ENCODE results near the gene DLEC1. TPM values are rescaled to one million over a fixed set of nuclear protein-coding genes. Genes with fewer than 3 reads are reported as not detected.

DLEC1 gene
- total and polyA plus RNA-seq, 2 of the 4 experiments (the other 2 are of a cell fraction), result 0.03 TPM; not detected in 1

DNA sequence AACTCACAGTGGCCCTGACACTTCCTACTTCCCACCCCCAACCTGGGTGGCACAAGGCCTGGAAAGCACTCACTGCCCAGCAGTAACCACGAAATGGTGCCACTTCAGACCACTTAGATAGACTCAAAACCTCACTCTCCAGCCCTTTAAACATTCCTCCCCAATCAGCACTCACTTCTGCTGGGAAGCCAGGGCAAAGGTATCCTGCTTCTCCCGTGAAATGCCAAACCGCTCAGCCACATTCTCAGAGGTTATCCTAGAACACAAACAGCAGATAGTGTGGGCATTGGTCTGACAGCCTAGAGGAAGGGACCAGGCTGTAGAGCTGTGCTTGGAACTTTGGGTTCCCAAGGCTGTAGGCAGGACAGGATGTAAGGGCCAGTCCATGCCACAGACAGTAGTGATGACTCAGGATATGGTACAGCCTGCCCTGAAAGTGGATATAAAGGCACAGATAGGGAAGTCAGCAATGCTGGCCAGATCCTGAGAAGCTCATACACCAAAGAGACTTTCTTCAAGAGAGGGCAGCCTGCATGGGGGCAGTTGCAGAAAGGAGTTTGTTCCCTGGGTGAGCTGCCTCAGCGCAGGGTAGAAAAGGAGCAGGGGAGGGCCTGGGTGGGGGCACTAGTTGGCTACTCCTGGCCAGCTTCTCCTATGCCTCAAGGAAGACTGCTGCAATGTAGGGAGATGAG lies 88.7 kb downstream of the DLEC1 start:
- BruUV-seq (replicated peaks), result no TSS peak
- Histone ChIP-seq H3K27ac (ENCODE audit: insufficient read depth, low read length) (no peak overlapping the region), H3K36me3 (ENCODE audit: control insufficient read depth, insufficient read depth, low read length) (peaks cover 71% of the 10 kb centered on the region), H4K5ac (ENCODE audit: low read depth, low read length) (no peak overlapping the region), H2BK15ac (ENCODE audit: low read depth, low read length) (no peak overlapping the region), H2AK9ac (replicated peaks; ENCODE audit: low read depth, low read length, poor library complexity) (no peak overlapping the region), H3K9me3 (ENCODE audit: control insufficient read depth, insufficient read depth, low read length) (no peaks in the 10 kb centered on the region), H3K9ac (ENCODE audit: low read depth, low read length) (no peak overlapping the region), H3K4ac (ENCODE audit: low read depth, low read length) (no peak overlapping the region), H4K20me1 (ENCODE audit: insufficient read depth, low read length) (0 out of 2 replicates have a peak, but pooled peaks cover 2% of the 10 kb centered on the region), H2BK120ac (ENCODE audit: low read depth, low read length) (no peak overlapping the region), H4K91ac (ENCODE audit: insufficient read depth, low read depth, low read length) (no peak overlapping the region), H3K4me1 (ENCODE audit: control insufficient read depth, insufficient read depth, low read length) (no peaks in the 10 kb centered on the region), H3K14ac (replicated peaks; ENCODE audit: low read depth, low read length) (no peak overlapping the region), H3K79me1 (ENCODE audit: low read depth in 1 of 2, low read length in 2 of 2) (peaks cover 3 to 18% of the 10 kb centered on the region in 2 experiments; a peak in 3 of 4 replicates), H2BK5ac (ENCODE audit: low read depth, low read length, poor library complexity, severe bottlenecking) (no peak overlapping the region), H3K56ac (ENCODE audit: extremely low read depth, insufficient read depth, low read length) (no peak overlapping the region), H3K4me2 (ENCODE audit: low read depth, low read length) (no peak overlapping the region), H3K27me3 (ENCODE audit: control insufficient read depth, insufficient read depth, low read length) (no peaks in the 10 kb centered on the region), H4K8ac (ENCODE audit: low read depth in 2 of 2, low read length in 2 of 2) (no peak overlapping the region), H2BK20ac (ENCODE audit: low read depth, low read length) (no peak overlapping the region), H3K23ac (ENCODE audit: low read depth, low read length) (no peak overlapping the region), H3K18ac (ENCODE audit: low read depth, low read length) (no peak overlapping the region), H2AK5ac (ENCODE audit: low read depth, low read length) (no peak overlapping the region), H2AFZ (replicated peaks; ENCODE audit: low read length, poor library complexity) (no peak overlapping the region), H3K4me3 (ENCODE audit: insufficient read depth, low read depth, low read length) (no peak overlapping the region), H3K9me1 (ENCODE audit: insufficient read depth, low read length) (0 out of 2 replicates have a peak, but pooled peaks cover 4% of the 10 kb centered on the region)
- 86% methylated on average over 1 of the region's 4 CpGs; no CpG with 5 or more reads in 1 of the 2 experiments for WGBS, 2 experiments (ENCODE audit: extremely low coverage in 2 of 2, insufficient read length in 1 of 2)
- intact Hi-C loops (cut with micrococcal nuclease) (no loop called here), dilution Hi-C loops (cut with HindIII; ENCODE audit: low sequenced_read_pairs, unreplicated experiment) (no loop called here), in situ Hi-C loops (cut with MboI; ENCODE audit: low sequenced_read_pairs) (loop anchor here (10.0 kb wide), 1 partner anchor 217 kb away; the partner anchor contains the start of gene XYLB)
- TF ChIP-seq CHD1 (IDR thresholded peaks at IDR 0.05; ENCODE audit: low read depth, low read length) (no peak), FOS (IDR thresholded peaks at IDR 0.05; ENCODE audit: low read depth, low read length) (no peak), MXI1 (IDR thresholded peaks at IDR 0.05; ENCODE audit: borderline replicate concordance, low read depth, low read length) (no peak), CEBPB (IDR thresholded peaks at IDR 0.05; ENCODE audit: low read depth, low read length) (no peak), POLR2A (IDR thresholded peaks at IDR 0.05; ENCODE audit: low read depth, low read length) (no peak)
- TF ChIP-seq, protein P1, sequence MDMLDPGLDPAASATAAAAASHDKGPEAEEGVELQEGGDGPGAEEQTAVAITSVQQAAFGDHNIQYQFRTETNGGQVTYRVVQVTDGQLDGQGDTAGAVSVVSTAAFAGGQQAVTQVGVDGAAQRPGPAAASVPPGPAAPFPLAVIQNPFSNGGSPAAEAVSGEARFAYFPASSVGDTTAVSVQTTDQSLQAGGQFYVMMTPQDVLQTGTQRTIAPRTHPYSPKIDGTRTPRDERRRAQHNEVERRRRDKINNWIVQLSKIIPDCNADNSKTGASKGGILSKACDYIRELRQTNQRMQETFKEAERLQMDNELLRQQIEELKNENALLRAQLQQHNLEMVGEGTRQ (IDR thresholded peaks at IDR 0.05; ENCODE audit: low read depth, low read length), result no peak
- TF ChIP-seq, protein P2, sequence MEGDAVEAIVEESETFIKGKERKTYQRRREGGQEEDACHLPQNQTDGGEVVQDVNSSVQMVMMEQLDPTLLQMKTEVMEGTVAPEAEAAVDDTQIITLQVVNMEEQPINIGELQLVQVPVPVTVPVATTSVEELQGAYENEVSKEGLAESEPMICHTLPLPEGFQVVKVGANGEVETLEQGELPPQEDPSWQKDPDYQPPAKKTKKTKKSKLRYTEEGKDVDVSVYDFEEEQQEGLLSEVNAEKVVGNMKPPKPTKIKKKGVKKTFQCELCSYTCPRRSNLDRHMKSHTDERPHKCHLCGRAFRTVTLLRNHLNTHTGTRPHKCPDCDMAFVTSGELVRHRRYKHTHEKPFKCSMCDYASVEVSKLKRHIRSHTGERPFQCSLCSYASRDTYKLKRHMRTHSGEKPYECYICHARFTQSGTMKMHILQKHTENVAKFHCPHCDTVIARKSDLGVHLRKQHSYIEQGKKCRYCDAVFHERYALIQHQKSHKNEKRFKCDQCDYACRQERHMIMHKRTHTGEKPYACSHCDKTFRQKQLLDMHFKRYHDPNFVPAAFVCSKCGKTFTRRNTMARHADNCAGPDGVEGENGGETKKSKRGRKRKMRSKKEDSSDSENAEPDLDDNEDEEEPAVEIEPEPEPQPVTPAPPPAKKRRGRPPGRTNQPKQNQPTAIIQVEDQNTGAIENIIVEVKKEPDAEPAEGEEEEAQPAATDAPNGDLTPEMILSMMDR (conservative IDR thresholded peaks at IDR 0.05; ENCODE audit: low read depth, low read length), result no peak
- no peak for ATAC-seq (ENCODE audit: low read depth)
- CTCF ChIA-PET, result no interaction called here
- POLR2A ChIA-PET (ENCODE audit: unreplicated experiment), result no interaction called here
- no peak for DNase-seq
